HG03521 (cell line): ENCODE data around the gene CEP41.

Experiments
- ATAC-seq: cut with Tn5 transposase; IDR thresholded peaks from one replicate; pipeline ENCODE4 v1.9.1; 2021; ENCODE audit warnings: mild to moderate bottlenecking, moderate library complexity; ENCODE audit not compliant: unreplicated experiment

CEP41 gene

GRCh38 chr7:130356121-130356875 lies 84.5 kb downstream of the CEP41 start:
- ATAC-seq = no peak

GRCh38 chr7:130353196-130353595 lies 87.6 kb downstream of the CEP41 start:
- ATAC-seq = no peak

- ATAC-seq = no peak
These were observed 88.4 kb downstream of the CEP41 start for GRCh38 chr7:130352194-130353074.

GRCh38 chr7:130351791-130352090 lies 89.1 kb downstream of the CEP41 start:
- no peak for ATAC-seq

GRCh38 chr7:130350945-130351790 lies 89.6 kb downstream of the CEP41 start:
- ATAC-seq = no peak

GRCh38 chr7:130349911-130350782 lies 90.7 kb downstream of the CEP41 start:
- ATAC-seq = no peak

- no peak for ATAC-seq
These were observed 93.9 kb downstream of the CEP41 start for GRCh38 chr7:130346941-130347340.

- no peak for ATAC-seq
These were observed 94.5 kb downstream of the CEP41 start for GRCh38 chr7:130346177-130346905.

- no peak for ATAC-seq
These were observed 95.1 kb downstream of the CEP41 start for GRCh38 chr7:130345725-130346124.

GRCh38 chr7:130345136-130345535 lies 95.7 kb downstream of the CEP41 start:
- no peak for ATAC-seq

GRCh38 chr7:130344271-130344866 lies 96.4 kb downstream of the CEP41 start, which contains the start of gene CPA5:
CPA5 (plus strand) TSS chr7:130344816; CDS start chr7:130346486, 1,670 bp downstream.
- no peak for ATAC-seq
